22Rv1 (cell line): ENCODE data around the gene MAGI1.

Experiments used
- CTCF ChIP-seq: fragments of 450-650 bp; IDR thresholded peaks from 2 replicates; pipeline ENCODE4 v1.5.1; 2017; ENCODE audit warnings: mild to moderate bottlenecking
- ZFX ChIP-seq: fragments of 450-650 bp; IDR thresholded peaks from 2 replicates; pipeline ENCODE4 v1.6.1; 2017; ENCODE audit warnings: antibody characterized with exemption, borderline replicate concordance

- TF ChIP-seq CTCF: no peak
- TF ChIP-seq ZFX: no peak
Observed at GRCh38 chr3:65339192-65339740, 699.5 kb downstream of the MAGI1 start.
